ENCODE measurements around the gene SPECC1.

Gene SPECC1

GRCh38 chr17:20155258-20156195, 146.4 kb downstream of the SPECC1 start:
- Histone ChIP-seq H3K27me3 (ENCODE audit: insufficient read depth, poor library complexity, severe bottlenecking) (no peaks in the 10 kb centered on the region), H3K4me3 (replicated peaks; ENCODE audit: insufficient read depth, low read length) (peak overlapping the region; percentile 50), H3K27ac (replicated peaks) (no peak overlapping the region)
- TF ChIP-seq, protein P1, sequence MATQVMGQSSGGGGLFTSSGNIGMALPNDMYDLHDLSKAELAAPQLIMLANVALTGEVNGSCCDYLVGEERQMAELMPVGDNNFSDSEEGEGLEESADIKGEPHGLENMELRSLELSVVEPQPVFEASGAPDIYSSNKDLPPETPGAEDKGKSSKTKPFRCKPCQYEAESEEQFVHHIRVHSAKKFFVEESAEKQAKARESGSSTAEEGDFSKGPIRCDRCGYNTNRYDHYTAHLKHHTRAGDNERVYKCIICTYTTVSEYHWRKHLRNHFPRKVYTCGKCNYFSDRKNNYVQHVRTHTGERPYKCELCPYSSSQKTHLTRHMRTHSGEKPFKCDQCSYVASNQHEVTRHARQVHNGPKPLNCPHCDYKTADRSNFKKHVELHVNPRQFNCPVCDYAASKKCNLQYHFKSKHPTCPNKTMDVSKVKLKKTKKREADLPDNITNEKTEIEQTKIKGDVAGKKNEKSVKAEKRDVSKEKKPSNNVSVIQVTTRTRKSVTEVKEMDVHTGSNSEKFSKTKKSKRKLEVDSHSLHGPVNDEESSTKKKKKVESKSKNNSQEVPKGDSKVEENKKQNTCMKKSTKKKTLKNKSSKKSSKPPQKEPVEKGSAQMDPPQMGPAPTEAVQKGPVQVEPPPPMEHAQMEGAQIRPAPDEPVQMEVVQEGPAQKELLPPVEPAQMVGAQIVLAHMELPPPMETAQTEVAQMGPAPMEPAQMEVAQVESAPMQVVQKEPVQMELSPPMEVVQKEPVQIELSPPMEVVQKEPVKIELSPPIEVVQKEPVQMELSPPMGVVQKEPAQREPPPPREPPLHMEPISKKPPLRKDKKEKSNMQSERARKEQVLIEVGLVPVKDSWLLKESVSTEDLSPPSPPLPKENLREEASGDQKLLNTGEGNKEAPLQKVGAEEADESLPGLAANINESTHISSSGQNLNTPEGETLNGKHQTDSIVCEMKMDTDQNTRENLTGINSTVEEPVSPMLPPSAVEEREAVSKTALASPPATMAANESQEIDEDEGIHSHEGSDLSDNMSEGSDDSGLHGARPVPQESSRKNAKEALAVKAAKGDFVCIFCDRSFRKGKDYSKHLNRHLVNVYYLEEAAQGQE (IDR thresholded peaks at IDR 0.05; ENCODE audit: insufficient replicate concordance, low read depth), result no peak
- no peak for TF ChIP-seq GABPA (IDR thresholded peaks at IDR 0.05; ENCODE audit: low read depth)
- no peak for TF ChIP-seq SPI1 (IDR thresholded peaks at IDR 0.05; ENCODE audit: borderline replicate concordance, low read depth)
- no peak for TF ChIP-seq CTCF (IDR thresholded peaks at IDR 0.05; ENCODE audit: insufficient read depth, low read length)
- TF ChIP-seq POLR2AphosphoS5 (IDR thresholded peaks at IDR 0.05; ENCODE audit: low read depth), result no peak
- peak; percentile 70 to 85 for DNase-seq (ENCODE audit: low read depth in 1 of 2, low spot score in 1 of 2)

DNA sequence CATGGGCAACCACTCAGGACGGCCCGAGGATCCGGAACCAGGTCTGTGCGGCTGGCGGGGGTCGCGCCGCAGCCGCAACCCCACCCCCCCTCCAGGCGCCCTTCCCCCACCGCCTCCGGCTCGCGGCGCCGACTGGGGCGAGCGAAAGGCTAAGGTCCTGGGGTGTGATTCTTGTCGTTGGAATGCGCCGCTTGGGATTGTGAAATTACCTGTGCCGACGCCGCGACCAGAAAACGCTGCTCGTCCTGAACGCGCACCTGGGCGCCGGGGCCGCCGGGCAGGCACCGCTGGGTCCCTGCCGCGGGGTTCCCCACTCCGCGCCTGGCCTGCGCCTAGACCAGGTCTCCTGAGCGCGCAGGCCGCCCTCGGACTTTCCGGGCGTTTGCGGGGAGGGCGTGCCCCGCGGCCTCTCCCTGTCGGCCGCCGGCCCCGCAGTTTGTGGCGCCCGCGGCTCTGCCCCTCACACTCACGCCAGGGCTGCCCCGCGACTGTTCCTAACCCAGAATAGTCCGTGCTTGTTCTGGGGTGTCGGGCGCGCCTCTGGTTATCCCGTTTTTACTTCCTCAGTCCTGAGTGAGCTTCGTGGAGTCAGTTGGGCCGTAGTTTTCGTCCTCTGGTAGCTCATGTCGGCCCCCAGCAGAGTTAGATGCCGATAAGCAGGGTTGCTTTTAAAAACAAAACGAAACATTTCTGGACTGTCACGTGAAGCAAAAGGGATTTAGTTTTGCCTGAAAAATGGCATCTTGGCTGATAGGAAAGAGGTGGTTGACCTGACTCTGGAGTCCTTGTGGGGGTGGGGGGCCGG, 147.2 kb downstream of the SPECC1 start:
- peak overlapping the region; percentile 50 for H3K4me3 ChIP-seq (replicated peaks; ENCODE audit: insufficient read depth, low read length)
- no peaks in the 10 kb centered on the region for H3K27me3 ChIP-seq (ENCODE audit: insufficient read depth, poor library complexity, severe bottlenecking)
- no peak overlapping the region for H3K27ac ChIP-seq (replicated peaks)
- DNase-seq (ENCODE audit: low read depth in 1 of 2, low spot score in 1 of 2), result no peak
- no peak for TF ChIP-seq SPI1 (IDR thresholded peaks at IDR 0.05; ENCODE audit: borderline replicate concordance, low read depth)
- TF ChIP-seq, protein P1 (IDR thresholded peaks at IDR 0.05; ENCODE audit: insufficient replicate concordance, low read depth), result no peak
- no peak for TF ChIP-seq GABPA (IDR thresholded peaks at IDR 0.05; ENCODE audit: low read depth)
- TF ChIP-seq POLR2AphosphoS5 (IDR thresholded peaks at IDR 0.05; ENCODE audit: low read depth), result no peak
- TF ChIP-seq CTCF (IDR thresholded peaks at IDR 0.05; ENCODE audit: insufficient read depth, low read length), result no peak

DNA sequence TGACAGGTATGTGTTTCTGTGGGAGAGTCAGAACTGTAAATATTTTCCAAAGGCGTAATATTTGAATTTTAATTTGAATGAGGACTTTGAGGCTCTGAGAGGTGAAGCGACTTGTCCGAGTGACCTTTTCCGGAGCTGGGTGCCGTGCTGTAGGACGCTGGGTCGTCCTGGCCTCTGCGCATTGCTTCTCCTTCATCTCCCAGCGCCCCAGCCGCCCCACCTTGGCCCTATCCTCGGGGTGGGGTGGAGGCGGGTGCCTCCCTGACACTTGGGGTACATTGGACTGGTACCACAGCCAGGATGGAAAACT, 147.8 kb downstream of the SPECC1 start:
- Histone ChIP-seq H3K27ac (replicated peaks) (no peak overlapping the region), H3K4me3 (replicated peaks; ENCODE audit: insufficient read depth, low read length) (no peak overlapping the region), H3K27me3 (ENCODE audit: insufficient read depth, poor library complexity, severe bottlenecking) (no peaks in the 10 kb centered on the region)
- TF ChIP-seq SPI1 (IDR thresholded peaks at IDR 0.05; ENCODE audit: borderline replicate concordance, low read depth), result no peak
- no peak for DNase-seq (ENCODE audit: low read depth in 1 of 2, low spot score in 1 of 2)

DNA sequence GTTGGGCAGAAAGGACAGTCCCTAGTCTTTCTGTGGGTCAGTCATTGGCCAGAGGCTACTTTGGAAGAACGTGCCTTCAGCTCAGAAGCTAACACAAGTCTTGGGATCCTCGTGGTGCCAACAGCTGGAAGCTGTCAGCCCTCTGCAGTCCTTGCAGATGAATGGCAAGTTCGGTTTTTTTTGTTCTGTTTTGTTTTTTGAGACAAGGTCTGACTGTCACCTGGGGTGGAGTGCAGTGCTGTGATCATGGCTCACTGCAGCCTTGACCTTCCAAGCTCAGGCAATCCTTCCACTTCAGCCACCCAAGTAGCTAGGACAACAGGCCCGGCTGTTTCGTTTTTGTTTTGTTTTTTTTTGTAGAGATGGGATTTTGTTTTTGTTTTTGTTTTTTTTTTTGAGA, 149.4 kb downstream of the SPECC1 start:
- no peak for DNase-seq (ENCODE audit: low read depth in 1 of 2, low spot score in 1 of 2)
- Histone ChIP-seq H3K27ac (replicated peaks) (no peak overlapping the region), H3K27me3 (ENCODE audit: insufficient read depth, poor library complexity, severe bottlenecking) (no peaks in the 10 kb centered on the region), H3K4me3 (replicated peaks; ENCODE audit: insufficient read depth, low read length) (no peak overlapping the region)
- no peak for TF ChIP-seq POLR2AphosphoS5 (IDR thresholded peaks at IDR 0.05; ENCODE audit: low read depth)
- no peak for TF ChIP-seq GABPA (IDR thresholded peaks at IDR 0.05; ENCODE audit: low read depth)
- TF ChIP-seq, protein P1 (IDR thresholded peaks at IDR 0.05; ENCODE audit: insufficient replicate concordance, low read depth), result no peak
- TF ChIP-seq CTCF (IDR thresholded peaks at IDR 0.05; ENCODE audit: insufficient read depth, low read length), result no peak
- TF ChIP-seq SPI1 (IDR thresholded peaks at IDR 0.05; ENCODE audit: borderline replicate concordance, low read depth), result no peak

Data from HL-60 (cell line).